K562 (cell line): ENCODE data around the gene CSMD2. TPM values are rescaled to one million over a fixed set of nuclear protein-coding genes. Genes with fewer than 3 reads are reported as not detected.

ENCODE experiments used
- ARID2 ChIP-seq: fragments of 450-650 bp; IDR thresholded peaks from 2 replicates; pipeline ENCODE4 v1.6.1; 2017; ENCODE audit warnings: antibody characterized with exemption, mild to moderate bottlenecking
- ETS1 ChIP-seq: conservative IDR thresholded peaks from 2 replicates; pipeline ENCODE4 v1.6.1; 2011; ENCODE audit warnings: low read depth, mild to moderate bottlenecking, low read length; ENCODE audit not compliant: control insufficient read depth
- FOXP4 ChIP-seq: sonication (generic); formaldehyde crosslinking; IDR thresholded peaks from 2 replicates; pipeline ENCODE4 v1.8.0; 2022; ENCODE audit warnings: mild to moderate bottlenecking, missing genetic modification reagents, borderline replicate concordance
- HCFC1 ChIP-seq: IDR thresholded peaks from 2 replicates; pipeline ENCODE4 v1.6.1; 2012; ENCODE audit warnings: low read depth, low read length, improper control_type of control experiment
- HNRNPK ChIP-seq: fragments of 200-400 bp; formaldehyde crosslinking; IDR thresholded peaks from one replicate; pipeline ENCODE4 v1.6.1; 2018; ENCODE audit warnings: mild to moderate bottlenecking, low read depth, low read length; ENCODE audit not compliant: poor library complexity, severe bottlenecking
- ILK ChIP-seq: fragments of 450-650 bp; IDR thresholded peaks from 2 replicates; pipeline ENCODE4 v1.6.1; 2016; ENCODE audit warnings: missing genetic modification characterization, low read depth, mild to moderate bottlenecking, missing compliant biosample characterization, moderate library complexity, borderline replicate concordance
- MXD1 ChIP-seq: fragments of 250-450 bp; sonication (Bioruptor Pico); IDR thresholded peaks from 2 replicates; pipeline ENCODE4 v1.8.0; 2021; ENCODE audit warnings: borderline replicate concordance, mild to moderate bottlenecking, moderate library complexity; ENCODE audit not compliant: poor library complexity, severe bottlenecking
- SREBF2 ChIP-seq: sonication (generic); formaldehyde crosslinking; IDR thresholded peaks from 2 replicates; pipeline ENCODE4 v1.4.0; 2020; ENCODE audit warnings: mild to moderate bottlenecking, missing genetic modification reagents
- TOE1 ChIP-seq, 2 experiments: fragments of 450-650 bp in 1 of 2; sonication (generic) in 1 of 2; formaldehyde crosslinking in 1 of 2; IDR thresholded peaks; 2 replicates each; pipeline versions ENCODE4 v1.7.1 to v1.8.0; 2016 to 2022; ENCODE audit warnings: borderline replicate concordance in 2 of 2, mild to moderate bottlenecking in 2 of 2, antibody characterized with exemption in 1 of 2, inconsistent platforms in 1 of 2, low read depth in 1 of 2, missing genetic modification reagents in 1 of 2, moderate library complexity in 1 of 2
- ZBTB26 ChIP-seq: fragments of 450-650 bp; formaldehyde crosslinking; IDR thresholded peaks from 2 replicates; pipeline ENCODE4 v1.4.0; 2022; ENCODE audit warnings: missing genetic modification characterization
- ZNF696 ChIP-seq: fragments of 250-450 bp; sonication (Bioruptor Pico); conservative IDR thresholded peaks from 2 replicates; pipeline ENCODE4 v1.4.0; 2020; ENCODE audit warnings: mild to moderate bottlenecking, moderate library complexity
- polyA plus RNA-seq, 8 experiments: library from polyadenylated mRNA; depleted of rRNA in 4 of 8; stranded (reverse) in 5 of 8; unstranded in 3 of 8; fragments of >200 nt; fragmentation: Nextera tagmentation in 2 of 8; fragmentation: Illumina TruSeq in 1 of 8; extraction: Ambion mirVana in 2 of 8; extraction: Trizol in 1 of 8; gene quantifications; 2 replicates each; pipeline versions ENCODE4 v1.2.1 to v1.2.3, GENCODE V29; 2011 to 2014; ENCODE audit warnings: inconsistent platforms in 1 of 8, missing spikeins in 1 of 8
- total RNA-seq, 7 experiments: library from RNA; depleted of rRNA in 6 of 7; stranded (reverse); fragments of >200 nt in 6 of 7; fragmentation: Illumina TruSeq in 2 of 7; extraction: Trizol in 2 of 7; gene quantifications; 2 replicates each; pipeline versions ENCODE4 v1.2.1 to v1.2.3, GENCODE V29; 2011 to 2021; ENCODE audit warnings: low replicate concordance in 1 of 7

Gene CSMD2
- total and polyA plus RNA-seq, 9 of the 15 experiments (the other 6 are each of a cell fraction or from before 2014, with no cell fraction given): not detected

GRCh38 chr1:33472269-33472980, 692.6 kb downstream of the CSMD2 start, which contains the start of gene ZSCAN20 (continued):
- TF ChIP-seq FOXP4 (CRISPR knock-in tag) (no peak), ETS1 (peak; percentile 70; the same call in 1 of the 2 replicates), ZBTB26 (CRISPR knock-in tag) (peak; percentile 49; the same call in 1 of the 2 replicates), ILK (tag) (no peak), HCFC1 (peak; percentile 94), TOE1 (IDR thresholded peaks at IDR 0.05; ENCODE audit: borderline replicate concordance) (peak; percentile 44; the same call in 1 of the 2 replicates), TOE1 (CRISPR knock-in tag; IDR thresholded peaks at IDR 0.05; ENCODE audit: borderline replicate concordance, low read depth) (no peak), ZNF696 (CRISPR knock-in tag) (no peak), HNRNPK (no peak), SREBF2 (no peak), ARID2 (no peak), MXD1 (CRISPR knock-in tag) (no peak)
